Heart left ventricle (tissue), 16 donors: ENCODE results near the gene SSR1. TPM values are rescaled to one million over a fixed set of nuclear protein-coding genes. Genes with fewer than 3 reads are reported as not detected.

Source experiments
- ATAC-seq, 4 donors: fragments of 200-7000 bp; cut with Tn5 transposase; one replicate each; pipeline ENCODE4 v1.9.1; 2020 to 2022; ENCODE audit warnings: moderate library complexity in 4 of 4, mild to moderate bottlenecking in 3 of 4, moderate number of reproducible peaks in 1 of 4
- DNase-seq, 5 donors: peaks; one replicate each; pipeline ENCODE4 v3.0.0-alpha.2; 2020
- H3K27ac ChIP-seq, 12 donors: fragments of 200-600 bp; sonication (generic) in 4 of 12; one replicate each; pipeline versions ENCODE4 v1.5.0 to v1.8.0; 2016 to 2022; ENCODE audit warnings: mild to moderate bottlenecking in 2 of 12
- H3K27me3 ChIP-seq, 9 donors: fragments of 200-600 bp; sonication (generic) in 2 of 9; one replicate each; pipeline versions ENCODE4 v1.5.1 to v1.8.0; 2016 to 2022; ENCODE audit warnings: mild to moderate bottlenecking in 3 of 9
- H3K36me3 ChIP-seq, 9 donors: fragments of 200-600 bp; sonication (generic) in 2 of 9; one replicate each; pipeline versions ENCODE4 v1.5.0 to v1.8.0; 2018 to 2022; ENCODE audit warnings: mild to moderate bottlenecking in 2 of 9
- H3K4me1 ChIP-seq, 12 donors: fragments of 200-600 bp; sonication (generic) in 4 of 12; one replicate each; pipeline versions ENCODE4 v1.5.0 to v1.8.0; 2016 to 2022; ENCODE audit warnings: mild to moderate bottlenecking in 3 of 12
- H3K4me3 ChIP-seq, 12 donors: fragments of 200-600 bp; sonication (generic) in 4 of 12; one replicate each; pipeline versions ENCODE4 v1.5.0 to v1.8.0; 2017 to 2022; ENCODE audit warnings: mild to moderate bottlenecking in 9 of 12, moderate library complexity in 4 of 12
- H3K9me3 ChIP-seq, 12 donors: fragments of 200-600 bp; sonication (generic) in 4 of 12; one replicate each; pipeline versions ENCODE4 v1.5.0 to v1.8.0; 2016 to 2022; ENCODE audit warnings: mild to moderate bottlenecking in 1 of 12
- CTCF ChIP-seq, 12 donors: fragments of 200-600 bp; sonication (generic) in 4 of 12; IDR thresholded peaks; one replicate each; pipeline versions ENCODE4 v1.5.0 to v1.8.0; 2018 to 2022; ENCODE audit warnings: antibody characterized with exemption in 12 of 12, mild to moderate bottlenecking in 5 of 12
- POLR2A ChIP-seq, 2 donors: fragments of 450-650 bp; IDR thresholded peaks; one replicate each; pipeline ENCODE4 v1.6.1; 2017; ENCODE audit warnings: antibody characterized with exemption in 2 of 2, mild to moderate bottlenecking in 2 of 2, moderate library complexity in 2 of 2
- WGBS, 4 donors: extraction: QIAGEN DNeasy Blood & Tissue Kit in 2 of 4; methylation state at CpG; one replicate each; pipeline versions ENCODE4 v1.1.5 to v1.1.7; 2013 to 2018; 5-methylcytosine and 5-hydroxymethylcytosine counted together
- intact Hi-C, 10 donors: fragments of 100-400 bp; cut with DNase I; formaldehyde crosslinking; loops; one replicate each; pipeline versions ENCODE4 v1.11.1 to v1.14.2; 2022
- polyA plus RNA-seq, 2 donors: library from polyadenylated mRNA; stranded (reverse); fragments of 200-250 nt; gene quantifications; one replicate each; pipeline ENCODE4 v1.2.3, GENCODE V29; 2013
- total RNA-seq, 9 donors: library from RNA; depleted of rRNA in 2 of 9; stranded (reverse); fragments of >200 nt in 2 of 9; fragmentation: NEBNext Ultra II Directional in 3 of 9; extraction: Animal tissue kit (Norgen Biotek cat#: 25700) in 3 of 9; gene quantifications; one replicate each; pipeline versions ENCODE4 v1.1.0 to v1.2.4, GENCODE V29; 2016 to 2023
- donor health status: ischemic (EF 13 %, LVEDD 7.1; RV severe dilation, severe dysfunction).
- donor health status: healthy with polysubstance abuse.
- donor health status: DM: no; HTN: yes; CAD: no.
- donor health status: DM: no; HTN: no; CAD: no.
- donor health status: ischemic (EF 25% LVEDD 6.9; RV normal size, moderate dysfunction).
- donor health status: ischemic (EF 25% LVEDD 5.7; RV mildly dilated, moderate dysfunction).
- donor health status: healthy.
- donor health status: DM: yes; HTN: yes; CAD: no.
- donor health status: ischemic (EF 35%, LVEDD 5.7; RV mildly dilated, moderate dysfunction).
- donor health status: nonischemic (EF 11% LVEDD 7.7; RV severe dilation, severe dysfunction).
- donor health status: DM: yes; HTN: yes; CAD: no.
- donor health status: PGD.
- donor health status: ischemic (EF 29% LVEDD 5.4; RV normal size, mild dysfunction).
- donor health status: nonischemic (EF 23%, LVEDD 6.1; RV moderate dilation, normal function).

Gene SSR1
- total and polyA plus RNA-seq, 11 donors: 8.6 to 106 (median 67.9) TPM

GRCh38 chr6:7218406-7218988 lies 94.5 kb downstream of the SSR1 start:
- no peak for TF ChIP-seq POLR2A (IDR thresholded peaks at IDR 0.05)
- no peak for TF ChIP-seq CTCF (IDR thresholded peaks at IDR 0.05)
- H3K27me3 ChIP-seq: no peaks in the 10 kb centered on the region
- ATAC-seq (no peak), DNase-seq (no peak)
- intact Hi-C loops: loop anchor here in 3 of 10 donors (5.0 to 10.0 kb wide), 4 partner anchors 36 to 114 kb away; partner anchors contain the start of gene RREB1 (in 1 of the 3)
- H3K36me3 ChIP-seq: peaks cover 0 to 64% (median 42%) of the 10 kb centered on the region in 9 donors
- no peaks in the 10 kb centered on the region for H3K9me3 ChIP-seq
- no peak overlapping the region for H3K4me3 ChIP-seq
- peak overlapping the region in 10 of 12 donors; percentile 5 to 77 (median 65) for H3K27ac ChIP-seq
- WGBS, 4 donors: 94 to 100% (median 95%) methylated on average over 2 of the region's 2 CpGs
- H3K4me1 ChIP-seq: peaks cover 4 to 78% (median 60%) of the 10 kb centered on the region in 12 donors

Other genes with a start within 250 kb of the SSR1 start
- gene RREB1, start 205.2 kb downstream of the SSR1 start, total RNA-seq: 10 to 100 TPM; 28.6 to 49.4 (median 40.1) TPM
- gene RREB1, start 205.2 kb downstream of the SSR1 start, polyA plus RNA-seq: 1 to 10 TPM; 8.7 to 9.1 TPM
- gene CAGE1, start 76.5 kb upstream of the SSR1 start, total RNA-seq: under 1 TPM in 1 of 9 donors, not detected in 8; 0.54 TPM
- gene CAGE1, start 76.5 kb upstream of the SSR1 start, polyA plus RNA-seq: not detected
- gene RIOK1, start 76.6 kb upstream of the SSR1 start, total RNA-seq: 10 to 100 TPM in 4 of 9 donors, 1 to 10 TPM in 5; 8.8 to 14.4 (median 9.7) TPM
- 10 to 100 TPM in 1 of 2 donors, 1 to 10 TPM in 1; 7.0 to 13.1 TPM for gene RIOK1, start 76.6 kb upstream of the SSR1 start, polyA plus RNA-seq
- gene DSP, start 228.5 kb upstream of the SSR1 start, total RNA-seq: 100 to 1,000 TPM; 238 to 373 (median 337) TPM
- gene DSP, start 228.5 kb upstream of the SSR1 start, polyA plus RNA-seq: 100 to 1,000 TPM in 1 of 2 donors, 10 to 100 TPM in 1; 81.9 to 130 TPM